CD4-positive, alpha-beta T cell treated with Interleukin-1 beta for 1 hour (primary cell): ENCODE data around the gene OAS1.

ENCODE experiments used
- DNase-seq, 2 donors: peaks; one replicate each; pipeline ENCODE4 v3.0.0-alpha.2; 2020 to 2022

OAS1 gene

GRCh38 chr12:112906712-112907414, at the start of gene OAS1:
OAS1 (plus strand) TSS chr12:112906962; CDS start chr12:112907040, 78 bp downstream.
- peak; percentile 23 to 52 for DNase-seq

GRCh38 chr12:112859291-112859690, 47.5 kb upstream of the OAS1 start:
- DNase-seq: no peak

- no peak for DNase-seq
Measured at GRCh38 chr12:112860181-112860580, 46.6 kb upstream of the OAS1 start.

GRCh38 chr12:112861284-112861683, 45.5 kb upstream of the OAS1 start:
- no peak for DNase-seq

GRCh38 chr12:112862636-112863290, 44.0 kb upstream of the OAS1 start:
- no peak for DNase-seq

- no peak for DNase-seq
Measured at GRCh38 chr12:112868459-112869041, 38.2 kb upstream of the OAS1 start.

- DNase-seq: no peak
Measured at GRCh38 chr12:112869091-112869490, 37.7 kb upstream of the OAS1 start.

- DNase-seq: no peak
Measured at GRCh38 chr12:112869778-112870177, 37.0 kb upstream of the OAS1 start.

- peak in 1 of 2 donors; percentile 38 for DNase-seq
Measured at GRCh38 chr12:112870267-112870980, 36.3 kb upstream of the OAS1 start.

- no peak for DNase-seq
Measured at GRCh38 chr12:112875608-112876007, 31.2 kb upstream of the OAS1 start.

- DNase-seq: no peak
Measured at GRCh38 chr12:112876506-112876905, 30.3 kb upstream of the OAS1 start.

- DNase-seq: no peak
Measured at GRCh38 chr12:112877006-112877405, 29.8 kb upstream of the OAS1 start.

GRCh38 chr12:112878488-112878887, 28.3 kb upstream of the OAS1 start:
- DNase-seq: no peak

GRCh38 chr12:112879191-112879705, 27.5 kb upstream of the OAS1 start:
- DNase-seq: no peak

- DNase-seq: no peak
Measured at GRCh38 chr12:112881602-112882001, 25.2 kb upstream of the OAS1 start.

GRCh38 chr12:112885236-112885635, 21.5 kb upstream of the OAS1 start:
- no peak for DNase-seq

GRCh38 chr12:112887550-112887949, 19.2 kb upstream of the OAS1 start:
- peak in 1 of 2 donors; percentile 9 for DNase-seq

GRCh38 chr12:112891093-112892024, 15.4 kb upstream of the OAS1 start:
- DNase-seq: no peak

GRCh38 chr12:112892856-112893255, 13.9 kb upstream of the OAS1 start:
- no peak for DNase-seq

- no peak for DNase-seq
Measured at GRCh38 chr12:112894128-112894527, 12.6 kb upstream of the OAS1 start.

- no peak for DNase-seq
Measured at GRCh38 chr12:112898380-112898779, 8.4 kb upstream of the OAS1 start.
